MM.1S (cell line): ENCODE results near the gene CCDC192.

ENCODE experiments used
- CTCF ChIP-seq: fragments of 300-600 bp; sonication (generic); IDR thresholded peaks from 2 replicates; pipeline ENCODE4 v1.5.1; 2016; ENCODE audit warnings: antibody characterized with exemption, low read length, mixed read lengths
- EZH2 ChIP-seq: fragments of 300-600 bp; sonication (generic); optimal IDR thresholded peaks from 2 replicates; pipeline ENCODE3; 2017; ENCODE audit warnings: low read depth, mild to moderate bottlenecking, antibody characterized with exemption, low read length, mixed read lengths
- EZH2phosphoT487 ChIP-seq: fragments of 300-600 bp; sonication (generic); IDR thresholded peaks from 2 replicates; pipeline ENCODE4 v1.6.1; 2018; ENCODE audit warnings: antibody characterized with exemption, low read length

GRCh38 chr5:127826011-127826410 lies 122.8 kb downstream of the CCDC192 start:
- TF ChIP-seq CTCF (no peak), EZH2 (no peak), EZH2phosphoT487 (no peak)
